ENCODE data around the gene GOLGA3.
"Not testable (repeated sequence)": the region's sequence is repeated elsewhere in the genome, so short reads cannot be mapped to it uniquely, and the experiment has no call there.

Gene GOLGA3

GRCh38 chr12:132754160-132754932 lies 74.3 kb downstream of the GOLGA3 start:
- TF ChIP-seq CTCF (conservative IDR thresholded peaks at IDR 0.05; ENCODE audit: low read depth, low read length), result no peak
- H3K4me3 ChIP-seq (ENCODE audit: low read length), result no peak overlapping the region
- DNase-seq (ENCODE audit: low read depth), result no peak

GRCh38 chr12:132753670-132754069 lies 75.0 kb downstream of the GOLGA3 start:
- not testable (repeated sequence) for DNase-seq (ENCODE audit: low read depth); H3K4me3 ChIP-seq (ENCODE audit: low read length)

- DNase-seq (ENCODE audit: low read depth), result no peak
- TF ChIP-seq CTCF (conservative IDR thresholded peaks at IDR 0.05; ENCODE audit: low read depth, low read length), result no peak
- H3K4me3 ChIP-seq (ENCODE audit: low read length), result no peak overlapping the region
These were observed 80.3 kb downstream of the GOLGA3 start for GRCh38 chr12:132748319-132748718.

GRCh38 chr12:132747896-132748295 lies 80.8 kb downstream of the GOLGA3 start:
- DNase-seq (ENCODE audit: low read depth), result no peak
- no peak for TF ChIP-seq CTCF (conservative IDR thresholded peaks at IDR 0.05; ENCODE audit: low read depth, low read length)
- no peak overlapping the region for H3K4me3 ChIP-seq (ENCODE audit: low read length)

GRCh38 chr12:132747395-132747794 lies 81.3 kb downstream of the GOLGA3 start:
- no peak for DNase-seq (ENCODE audit: low read depth)
- no peak for TF ChIP-seq CTCF (conservative IDR thresholded peaks at IDR 0.05; ENCODE audit: low read depth, low read length)
- no peak overlapping the region for H3K4me3 ChIP-seq (ENCODE audit: low read length)

- no peak for DNase-seq (ENCODE audit: low read depth)
- no peak overlapping the region for H3K4me3 ChIP-seq (ENCODE audit: low read length)
- TF ChIP-seq CTCF (conservative IDR thresholded peaks at IDR 0.05; ENCODE audit: low read depth, low read length), result no peak
These were observed 82.1 kb downstream of the GOLGA3 start for GRCh38 chr12:132746613-132747012.

GRCh38 chr12:132743831-132744230 lies 84.8 kb downstream of the GOLGA3 start:
- no peak for DNase-seq (ENCODE audit: low read depth)
- no peak overlapping the region for H3K4me3 ChIP-seq (ENCODE audit: low read length)
- TF ChIP-seq CTCF (conservative IDR thresholded peaks at IDR 0.05; ENCODE audit: low read depth, low read length), result no peak
